GM12878 (cell line): ENCODE data around the gene ARFRP1. TPM values are rescaled to one million over a fixed set of nuclear protein-coding genes. Genes with fewer than 3 reads are reported as not detected.

Source experiments
- ATAC-seq: fragments of 200-7000 bp; cut with Tn5 transposase; 3 replicates; pipeline ENCODE4 v1.9.1; 2020; ENCODE audit warnings: mild to moderate bottlenecking, moderate library complexity
- BruUV-seq: library from RNA; stranded (reverse); fragments of 400-500 nt; replicated peaks from 2 replicates; lab custom pipeline; 2021; lab: Mats Ljungman, UMichigan
- CTCF ChIA-PET: fragments of 300-600 bp; sonication (Branson Sonifier 250); formaldehyde crosslinking; extraction: SDS; loops from one replicate; lab custom pipeline; 2021; ENCODE audit warnings: inconsistent platforms; lab: Yijun Ruan, JAX
- POLR2A ChIA-PET: fragments of 350-600 bp; formaldehyde crosslinking; extraction: SDS; loops from one replicate; lab custom pipeline; 2021; ENCODE audit warnings: inconsistent platforms; lab: Charles Lee
- RAD21 ChIA-PET: fragments of 300-600 bp; sonication (Branson Sonifier 250); formaldehyde crosslinking; loops from one replicate; lab custom pipeline; 2023; ENCODE audit warnings: antibody characterized with exemption; ENCODE audit not compliant: unreplicated experiment; lab: Charles Lee
- SMC1A ChIA-PET: fragments of 300-600 bp; sonication (Branson Sonifier 250); formaldehyde crosslinking; loops from one replicate; lab custom pipeline; 2023; ENCODE audit not compliant: unreplicated experiment, uncharacterized antibody; lab: Charles Lee
- DNase-seq: peaks from one replicate; pipeline ENCODE4 v3.0.0-alpha.2; 2011; ENCODE audit warnings: low read depth, low spot score
- FAIRE-seq: peaks from 3 replicates; lab custom pipeline; 2011; peaks lifted over from hg19 to GRCh38; lab: Jason Lieb, UNC
- H2AFZ ChIP-seq: 2 replicates; pipeline ENCODE4 v1.6.0; 2011; ENCODE audit warnings: low read depth, low read length, control low read depth; ENCODE audit not compliant: control insufficient read depth
- H3K27ac ChIP-seq: 2 replicates; pipeline ENCODE4 v1.5.1; 2011; ENCODE audit warnings: control low read depth; ENCODE audit not compliant: control insufficient read depth, insufficient read depth
- H3K27me3 ChIP-seq, 2 experiments: replicated peaks in 1 of 2; 2 replicates each; pipeline versions ENCODE4 v1.6.0 to v1.6.1; 2011; ENCODE audit warnings: low read length in 1 of 2; ENCODE audit not compliant: control insufficient read depth in 2 of 2, insufficient read depth in 2 of 2
- H3K36me3 ChIP-seq, 2 experiments: 2 replicates each; pipeline ENCODE4 v1.5.1; 2011; ENCODE audit warnings: low read length in 1 of 2; ENCODE audit not compliant: control insufficient read depth in 2 of 2, insufficient read depth in 2 of 2
- H3K4me1 ChIP-seq: 2 replicates; pipeline ENCODE4 v1.6.1; 2011; ENCODE audit warnings: mild to moderate bottlenecking, low read length, moderate library complexity, mixed read lengths; ENCODE audit not compliant: control insufficient read depth, insufficient read depth
- H3K4me2 ChIP-seq: 2 replicates; pipeline ENCODE4 v1.6.0; 2011; ENCODE audit warnings: control low read depth; ENCODE audit not compliant: control insufficient read depth, insufficient read depth
- H3K4me3 ChIP-seq: fragments of 200-600 bp; sonication (generic); 2 replicates; pipeline ENCODE4 v1.5.1; 2016
- H3K79me2 ChIP-seq: 2 replicates; pipeline ENCODE4 v1.6.0; 2011; ENCODE audit warnings: low read length; ENCODE audit not compliant: control insufficient read depth, insufficient read depth
- H3K9ac ChIP-seq: 2 replicates; pipeline ENCODE4 v1.8.0; 2011; ENCODE audit warnings: low read length, control low read depth, mixed read lengths; ENCODE audit not compliant: control insufficient read depth, insufficient read depth
- H3K9me3 ChIP-seq: replicated peaks from 3 replicates; pipeline ENCODE4 v1.5.1; 2011; ENCODE audit warnings: mild to moderate bottlenecking, low read length; ENCODE audit not compliant: control insufficient read depth, insufficient read depth
- H4K20me1 ChIP-seq: 2 replicates; pipeline ENCODE4 v1.6.0; 2011; ENCODE audit not compliant: control insufficient read depth, insufficient read depth
- BACH1 ChIP-seq: fragments of 450-650 bp; IDR thresholded peaks from 2 replicates; pipeline ENCODE4 v1.6.1; 2017; ENCODE audit warnings: mild to moderate bottlenecking, borderline replicate concordance
- CREM ChIP-seq: IDR thresholded peaks from 2 replicates; pipeline ENCODE4 v1.6.1; 2014; ENCODE audit warnings: antibody characterized with exemption, low read depth
- EZH2 ChIP-seq: IDR thresholded peaks from 2 replicates; pipeline ENCODE4 v1.6.1; 2012; ENCODE audit warnings: low read depth, mild to moderate bottlenecking, control low read depth, inconsistent platforms, low read length, borderline replicate concordance; ENCODE audit not compliant: control insufficient read depth
- IKZF1 ChIP-seq: fragments of 450-650 bp; conservative IDR thresholded peaks from 2 replicates; pipeline ENCODE4 v1.6.1; 2017; ENCODE audit warnings: antibody characterized with exemption, mild to moderate bottlenecking
- SMC3 ChIP-seq: IDR thresholded peaks from 2 replicates; pipeline ENCODE4 v1.6.1; 2011; ENCODE audit warnings: low read length, improper control_type of control experiment, borderline replicate concordance
- USF1 ChIP-seq: IDR thresholded peaks from 2 replicates; pipeline ENCODE4 v1.6.1; 2011; ENCODE audit warnings: borderline replicate concordance, low read depth, mild to moderate bottlenecking, moderate library complexity, mixed read lengths, low read length; ENCODE audit not compliant: insufficient read depth; ENCODE audit errors: extremely low read length
- WGBS: methylation state at CpG from one replicate; pipeline ENCODE4 v1.1.6; 2016; ENCODE audit warnings: low lambda C conversion rate; ENCODE audit not compliant: insufficient replicate concordance, insufficient coverage; ENCODE audit errors: missing lambda C conversion rate; 5-methylcytosine and 5-hydroxymethylcytosine counted together
- in situ Hi-C: fragments of 300-500 bp; cut with MboI; formaldehyde crosslinking; loops from 9 replicates; pipeline ENCODE4 v1.14.3; 2018; ENCODE audit warnings: mixed read lengths
- intact Hi-C: fragments of 100-400 bp; cut with micrococcal nuclease; formaldehyde crosslinking; loops from one replicate; pipeline ENCODE4 v1.14.2; 2022; ENCODE audit not compliant: unreplicated experiment
- polyA plus RNA-seq, 11 experiments: library from polyadenylated mRNA; depleted of rRNA in 4 of 11; unstranded in 6 of 11; stranded (reverse) in 5 of 11; fragments of >200 nt; fragmentation: Nextera tagmentation in 4 of 11; fragmentation: Illumina TruSeq in 1 of 11; extraction: Ambion mirVana in 4 of 11; extraction: Trizol in 1 of 11; gene quantifications; 1 replicate in 1 of 11; 2 replicates in 10 of 11; pipeline versions ENCODE4 v1.2.1 to v1.2.3, GENCODE V29; 2011 to 2016; ENCODE audit warnings: inconsistent platforms in 2 of 11, missing spikeins in 2 of 11, low read depth in 1 of 11
- total RNA-seq, 4 experiments: library from RNA; depleted of rRNA in 3 of 4; stranded (reverse); fragments of >200 nt in 3 of 4; fragmentation: Illumina TruSeq in 1 of 4; extraction: Trizol in 1 of 4; gene quantifications; 2 replicates each; pipeline versions ENCODE4 v1.2.1 to v1.2.3, GENCODE V29; 2013 to 2021
- TF ChIP-seq, protein P1 (sequence below): fragments of 450-650 bp; IDR thresholded peaks from 2 replicates; pipeline ENCODE4 v1.6.1; 2016; ENCODE audit warnings: mild to moderate bottlenecking

The ARFRP1 gene
- total and polyA plus RNA-seq, 10 of the 15 experiments (the other 5 are each of a cell fraction or from before 2014, with no cell fraction given), result 0.37 to 71.7 (median 34.6) TPM

- RAD21 ChIA-PET, result interaction anchor here (1.2 kb wide), 1 partner anchor 14 kb away, joined by 5 read pairs; no protein-coding TSS in a partner anchor
- POLR2A ChIA-PET, result no interaction called here
- CTCF ChIA-PET, result no interaction called here
Observed at GRCh38 chr20:63655249-63655648, 52.5 kb downstream of the ARFRP1 start.

DNA sequence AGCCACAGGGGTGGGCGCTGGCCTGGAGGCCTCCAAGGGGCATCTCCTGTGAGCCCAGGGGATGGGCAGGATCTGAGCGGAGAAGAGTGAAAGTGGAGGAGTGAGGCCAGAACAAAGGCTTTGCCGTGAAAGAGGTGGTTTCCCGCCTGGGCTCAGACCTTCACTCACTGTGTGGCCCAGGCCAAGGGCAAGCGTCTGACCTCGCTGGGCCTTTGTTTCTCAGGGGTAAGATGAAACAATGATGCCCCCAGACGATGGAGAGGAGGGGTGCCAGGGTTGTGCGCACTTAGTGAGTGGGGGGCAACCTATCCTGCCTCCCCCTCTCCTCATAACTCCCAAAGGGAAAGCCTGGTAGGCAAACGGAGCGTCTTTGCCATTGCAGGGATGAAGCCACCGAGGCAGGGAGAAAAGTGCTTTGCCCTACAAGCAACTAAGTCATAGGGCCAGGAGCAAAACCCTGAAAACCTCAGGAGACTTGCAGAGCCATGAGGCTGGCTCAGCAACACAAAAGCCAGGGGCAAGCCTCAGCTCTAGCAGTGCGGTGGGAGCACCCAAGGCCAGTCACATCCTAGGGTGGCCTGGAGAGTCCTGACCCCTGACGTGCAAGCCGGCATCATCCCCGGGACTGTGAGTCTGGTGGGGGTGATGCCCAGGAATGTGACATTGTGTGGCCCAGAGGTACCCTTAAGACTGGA lies 53.7 kb downstream of the ARFRP1 start:
- ChIA-PET CTCF (interaction anchor here (0.6 kb wide), 1 partner anchor 29 kb away, joined by 3 read pairs; no protein-coding TSS in a partner anchor), RAD21 (no interaction called here)
- Histone ChIP-seq H3K9ac (no peak overlapping the region), H3K9me3 (no peaks in the 10 kb centered on the region), H3K79me2 (peaks cover 6% of the 10 kb centered on the region)
- TF ChIP-seq IKZF1, result no peak
- no peak for TF ChIP-seq SMC3
- TF ChIP-seq, protein P1, sequence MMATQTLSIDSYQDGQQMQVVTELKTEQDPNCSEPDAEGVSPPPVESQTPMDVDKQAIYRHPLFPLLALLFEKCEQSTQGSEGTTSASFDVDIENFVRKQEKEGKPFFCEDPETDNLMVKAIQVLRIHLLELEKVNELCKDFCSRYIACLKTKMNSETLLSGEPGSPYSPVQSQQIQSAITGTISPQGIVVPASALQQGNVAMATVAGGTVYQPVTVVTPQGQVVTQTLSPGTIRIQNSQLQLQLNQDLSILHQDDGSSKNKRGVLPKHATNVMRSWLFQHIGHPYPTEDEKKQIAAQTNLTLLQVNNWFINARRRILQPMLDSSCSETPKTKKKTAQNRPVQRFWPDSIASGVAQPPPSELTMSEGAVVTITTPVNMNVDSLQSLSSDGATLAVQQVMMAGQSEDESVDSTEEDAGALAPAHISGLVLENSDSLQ, result no peak
- no peak for TF ChIP-seq CREM
- TF ChIP-seq USF1, result no peak
- TF ChIP-seq, all 136 proteins: peak for 0
- ChIA-PET SMC1A (no interaction called here), POLR2A (no interaction called here)
- 59% methylated on average over 15 of the region's 15 CpGs for WGBS
- in situ Hi-C loops (no loop called here), intact Hi-C loops (no loop called here)
- Histone ChIP-seq H3K27ac (no peak overlapping the region), H2AFZ (no peak overlapping the region), H3K4me3 (no peak overlapping the region), H3K27me3 (peaks cover 4 to 7% of the 10 kb centered on the region in 2 experiments; a peak in 3 of 4 replicates), H3K4me1 (peaks cover under 1% of the 10 kb centered on the region), H4K20me1 (no peaks in the 10 kb centered on the region), H3K36me3 (no peaks in the 10 kb centered on the region), H3K4me2 (no peak overlapping the region)
- FAIRE-seq (no peak), DNase-seq (no peak), ATAC-seq (no peak)
- no TSS peak for BruUV-seq

More at GRCh38 chr20:63655249-63655648, 52.5 kb downstream of the ARFRP1 start:
- Histone ChIP-seq H3K4me3 (no peak overlapping the region), H3K4me2 (no peak overlapping the region), H4K20me1 (no peaks in the 10 kb centered on the region), H3K4me1 (peaks cover 8% of the 10 kb centered on the region), H3K27ac (no peak overlapping the region), H2AFZ (no peak overlapping the region), H3K9ac (no peak overlapping the region), H3K79me2 (peaks cover 10% of the 10 kb centered on the region), H3K36me3 (no peaks in the 10 kb centered on the region), H3K9me3 (no peaks in the 10 kb centered on the region), H3K27me3 (peaks cover 4 to 7% of the 10 kb centered on the region in 2 experiments; a peak in 3 of 4 replicates)
- FAIRE-seq, result no peak
- WGBS, result 52% methylated on average over 4 of the region's 4 CpGs
- TF ChIP-seq BACH1 (no peak), EZH2 (no peak)
- no peak for ATAC-seq
- no TSS peak for BruUV-seq
- DNase-seq, result no peak
- SMC1A ChIA-PET, result no interaction called here
- in situ Hi-C loops (no loop called here), intact Hi-C loops (no loop called here)
